HG02642 (cell line): ENCODE results near the gene ISOC2.
"Not testable (repeated sequence)": the region's sequence is repeated elsewhere in the genome, so short reads cannot be mapped to it uniquely, and the experiment has no call there.

Experiments
- ATAC-seq: cut with Tn5 transposase; IDR thresholded peaks from one replicate; pipeline ENCODE4 v1.9.1; 2021; ENCODE audit warnings: mild to moderate bottlenecking; ENCODE audit not compliant: unreplicated experiment, poor library complexity

The ISOC2 gene, protein sequence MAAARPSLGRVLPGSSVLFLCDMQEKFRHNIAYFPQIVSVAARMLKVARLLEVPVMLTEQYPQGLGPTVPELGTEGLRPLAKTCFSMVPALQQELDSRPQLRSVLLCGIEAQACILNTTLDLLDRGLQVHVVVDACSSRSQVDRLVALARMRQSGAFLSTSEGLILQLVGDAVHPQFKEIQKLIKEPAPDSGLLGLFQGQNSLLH

DNA sequence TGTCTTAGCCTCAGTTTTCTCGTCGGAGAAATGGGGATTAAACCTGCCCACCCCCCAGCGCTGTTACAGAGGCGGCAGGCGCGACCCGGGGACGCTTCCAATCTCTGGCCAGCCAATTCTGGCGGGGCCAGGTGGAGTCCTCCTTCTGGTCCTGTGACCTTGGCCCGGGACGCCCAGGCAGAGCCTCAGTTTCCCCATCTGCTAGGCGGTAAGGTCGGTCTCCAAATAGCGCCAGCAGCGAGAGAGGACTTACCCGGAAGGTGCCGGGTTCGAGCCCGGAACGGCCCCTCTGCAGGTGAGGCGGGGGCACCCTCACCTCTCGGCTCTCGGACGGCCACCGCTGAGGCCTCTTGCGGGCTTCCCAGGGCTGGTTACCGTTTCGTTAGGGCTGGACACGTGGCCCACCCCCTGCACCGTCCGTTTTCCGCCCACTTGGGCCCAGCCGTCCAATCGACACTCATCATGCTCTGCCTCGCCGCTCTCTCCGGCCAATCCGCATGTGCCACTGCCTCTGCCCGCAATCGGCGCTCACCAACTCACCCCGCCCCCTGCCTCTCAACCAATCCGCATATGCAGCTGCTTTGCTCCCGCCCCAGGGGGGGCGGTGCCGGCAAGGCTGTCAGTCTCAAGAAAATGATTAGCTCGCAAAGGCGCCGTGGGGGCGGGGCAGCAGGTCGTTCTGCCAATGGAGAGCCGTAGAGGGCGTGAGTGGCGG lies at the start of gene ISOC2:
Gene ISOC2 (minus strand): TSS at position 384 of the 715 bp plus-strand sequence. CDS start 5,156 bp downstream, outside the sequence.
- peak; percentile 95 for ATAC-seq

DNA sequence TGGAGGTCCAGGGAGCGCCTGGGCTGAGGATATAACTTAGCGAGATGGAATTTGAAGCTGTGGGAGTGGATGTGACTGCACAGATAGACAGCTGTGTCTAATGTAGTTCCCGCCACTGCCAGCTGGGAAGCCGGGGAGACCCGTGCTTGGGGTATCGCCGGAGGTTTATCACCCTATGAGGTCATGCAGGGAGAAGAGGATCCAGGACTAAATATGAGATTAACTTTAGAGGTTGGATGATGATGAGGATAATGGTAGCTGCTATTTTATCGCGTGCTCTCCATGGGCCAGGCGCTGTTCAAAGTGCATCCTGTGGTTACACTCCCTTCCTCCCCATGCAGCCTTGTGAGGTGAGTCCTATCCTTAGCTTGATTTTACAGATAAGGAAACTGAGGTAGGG lies 46.7 kb upstream of the ISOC2 start:
- ATAC-seq = no peak

DNA sequence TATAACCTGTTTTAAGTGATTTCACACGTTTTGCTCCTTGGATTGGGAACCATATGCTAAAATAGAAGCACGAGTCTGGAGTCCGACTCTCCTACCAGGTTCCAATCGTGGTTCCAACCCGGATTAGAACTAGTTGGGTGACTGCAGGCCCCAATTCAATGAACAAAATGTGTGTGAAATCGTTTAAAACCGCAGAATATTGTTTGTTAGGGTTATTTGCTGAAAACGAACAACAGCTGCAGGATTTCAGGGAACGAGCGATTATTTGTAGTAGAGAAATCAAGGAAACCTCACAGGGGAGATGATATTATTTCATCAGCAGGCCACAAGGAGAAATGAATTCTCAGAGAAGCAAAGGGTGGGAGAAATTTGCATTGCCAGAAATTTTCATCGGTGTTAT lies 43.5 kb upstream of the ISOC2 start:
- ATAC-seq = no peak

DNA sequence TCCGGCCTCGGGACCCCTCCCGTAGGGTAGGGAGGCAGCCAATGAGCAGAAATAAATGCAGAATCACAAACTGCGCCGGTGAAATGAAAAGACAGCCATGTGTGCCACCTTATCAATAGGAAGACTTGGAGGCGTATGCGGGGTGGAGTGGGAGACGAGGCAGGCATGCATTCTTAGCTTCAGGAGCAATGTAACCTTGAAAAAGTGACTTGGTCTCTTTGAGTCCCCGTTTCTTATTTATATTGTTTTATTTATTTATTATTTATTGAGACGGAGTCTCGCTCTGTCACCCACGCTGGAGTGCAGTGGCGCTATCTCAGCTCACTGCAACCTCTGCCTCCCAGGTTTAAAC lies 42.8 kb upstream of the ISOC2 start:
- no peak for ATAC-seq

DNA sequence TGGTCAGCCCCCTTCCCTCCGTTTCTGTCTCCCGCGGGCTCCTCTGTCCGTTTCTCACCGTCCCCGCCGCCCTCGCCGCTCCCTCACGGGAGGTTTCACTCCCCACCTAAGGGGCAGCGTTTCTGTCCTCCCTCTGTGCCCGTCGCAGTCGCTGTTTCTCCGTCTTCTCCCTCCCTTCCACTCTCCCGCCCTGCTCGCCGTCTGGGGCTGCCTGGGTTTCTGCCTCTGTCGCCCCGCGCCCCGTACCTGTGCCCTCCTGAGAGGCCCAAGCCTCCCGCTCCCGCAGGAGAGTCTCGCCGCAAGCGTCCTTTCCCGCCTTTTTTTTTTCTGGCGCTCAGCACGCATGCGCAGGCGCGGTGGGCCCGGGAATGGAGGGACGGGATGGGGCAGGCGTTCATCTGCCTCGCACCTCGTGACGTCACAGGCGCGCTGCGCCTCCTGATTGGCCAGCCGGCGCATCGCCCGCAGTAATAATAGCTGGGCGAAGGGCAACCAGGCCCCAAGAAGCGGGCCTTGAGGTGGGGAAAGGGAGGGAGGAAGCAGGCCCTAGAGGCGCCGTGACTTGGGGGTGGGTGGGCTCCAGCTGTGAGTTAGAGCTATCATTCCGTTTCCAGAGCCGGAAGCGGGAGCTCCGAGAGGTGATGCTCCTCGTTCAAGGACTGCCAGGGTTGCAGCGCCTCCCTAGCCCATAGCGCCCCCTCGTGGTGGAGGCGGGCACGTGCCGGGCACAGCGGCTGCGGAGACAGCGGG lies 42.2 kb upstream of the ISOC2 start:
- peak; percentile 89 for ATAC-seq

DNA sequence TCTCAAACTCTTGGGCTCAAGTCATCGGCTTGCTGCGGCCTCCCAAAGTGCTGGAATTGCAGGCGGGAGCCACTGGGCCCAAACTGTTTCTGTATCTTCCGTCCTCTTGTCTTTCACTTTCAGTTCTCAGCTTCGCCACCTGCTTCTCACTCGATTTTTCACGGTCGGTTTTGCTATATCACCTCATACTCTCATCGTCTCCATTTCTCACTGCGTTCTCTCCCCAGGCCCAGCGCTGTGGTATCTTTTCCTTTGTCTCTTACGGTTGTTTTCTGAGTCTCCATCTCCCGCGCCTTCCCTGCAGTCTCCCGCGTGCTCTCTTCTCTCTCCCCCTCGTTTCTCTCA lies 41.7 kb upstream of the ISOC2 start:
- no peak for ATAC-seq

DNA sequence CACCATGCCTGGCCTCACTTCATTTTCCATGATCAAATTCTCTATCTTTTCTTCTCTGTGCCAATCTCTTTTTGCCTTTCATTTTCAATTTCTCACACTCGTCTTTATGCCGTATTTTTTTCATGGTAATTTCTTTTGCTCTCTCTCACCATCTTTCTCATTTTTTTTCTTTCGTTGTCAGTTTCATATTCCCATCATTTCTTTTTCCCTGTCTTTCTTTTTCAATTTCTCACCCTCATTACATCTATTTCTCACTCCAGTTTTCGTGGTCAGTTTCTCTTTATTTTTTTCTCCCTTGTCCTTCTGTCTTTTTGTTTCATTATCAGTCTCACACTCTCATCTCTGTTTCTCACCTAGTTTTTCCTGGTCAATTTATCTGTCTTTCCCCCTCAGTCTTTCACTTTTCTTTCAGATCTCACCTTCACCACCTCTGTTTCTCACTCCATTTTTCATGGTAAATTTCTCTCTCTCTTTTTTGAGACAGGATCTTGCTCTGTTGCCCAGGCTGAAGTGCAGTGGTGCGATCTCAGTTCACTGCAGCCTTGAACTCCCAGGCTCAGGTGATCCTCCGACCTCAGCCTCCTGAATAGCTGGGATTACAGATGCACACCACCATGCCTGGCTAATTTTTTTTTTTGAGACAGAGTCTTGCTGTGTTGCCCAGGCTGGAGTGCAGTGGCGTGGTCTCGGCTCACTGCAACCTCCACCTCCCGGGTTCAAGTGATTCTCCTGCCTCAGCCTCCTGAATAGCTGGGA lies 40.9 kb upstream of the ISOC2 start:
- no peak for ATAC-seq

DNA sequence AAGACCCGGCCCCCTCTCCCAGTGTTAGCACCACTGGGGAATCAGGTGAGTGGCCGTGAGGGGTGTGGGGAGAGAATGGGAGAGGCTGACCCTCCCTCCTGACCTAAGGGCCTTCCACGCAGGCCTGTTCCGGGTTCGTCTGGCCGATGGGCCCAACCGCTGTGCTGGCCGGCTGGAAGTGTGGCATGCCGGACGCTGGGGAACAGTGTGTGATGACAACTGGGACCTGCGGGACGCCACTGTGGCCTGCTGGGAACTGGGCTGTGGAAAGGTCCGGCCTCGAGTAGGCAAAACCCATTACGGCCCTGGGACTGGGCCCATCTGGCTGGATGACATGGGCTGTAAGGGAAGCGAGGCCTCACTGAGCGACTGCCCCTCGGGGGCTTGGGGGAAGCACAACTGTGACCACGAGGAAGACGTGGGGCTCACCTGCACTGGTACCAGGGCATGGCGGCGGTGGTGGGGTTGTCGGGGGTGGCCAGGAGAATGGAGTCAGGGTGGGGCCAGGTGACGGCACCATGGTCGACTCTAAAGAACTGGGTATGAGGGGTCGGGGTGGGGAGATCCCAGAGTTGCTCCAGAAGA lies 39.0 kb upstream of the ISOC2 start:
- ATAC-seq = no peak

DNA sequence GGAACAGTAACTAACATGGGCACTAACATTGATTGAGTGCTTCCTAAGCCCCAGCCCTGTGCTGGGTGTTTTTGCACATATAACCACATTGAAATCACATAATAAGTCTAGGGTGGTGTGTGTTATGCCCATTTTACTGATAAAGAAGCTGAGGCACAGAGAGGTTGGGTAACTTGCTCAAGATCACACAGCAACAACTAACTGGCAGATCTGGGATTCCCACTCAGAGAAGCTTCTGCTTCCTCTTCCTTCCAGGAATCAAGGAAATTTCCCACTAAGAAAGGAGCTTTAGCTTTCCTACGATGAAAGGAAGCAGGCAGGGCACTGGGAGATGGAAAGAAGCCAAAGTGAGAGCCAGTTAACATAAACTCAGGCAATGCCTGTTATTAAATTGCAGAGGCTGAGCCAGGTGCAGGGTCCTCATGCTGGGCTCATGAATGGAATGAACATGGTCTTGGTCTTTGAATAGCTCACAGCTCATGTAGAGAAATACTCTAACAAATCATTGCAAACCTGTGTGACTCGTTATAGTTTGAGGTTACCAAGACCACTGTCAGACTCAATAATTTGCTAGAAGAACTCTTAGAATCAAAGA lies 36.9 kb upstream of the ISOC2 start:
- ATAC-seq = no peak

DNA sequence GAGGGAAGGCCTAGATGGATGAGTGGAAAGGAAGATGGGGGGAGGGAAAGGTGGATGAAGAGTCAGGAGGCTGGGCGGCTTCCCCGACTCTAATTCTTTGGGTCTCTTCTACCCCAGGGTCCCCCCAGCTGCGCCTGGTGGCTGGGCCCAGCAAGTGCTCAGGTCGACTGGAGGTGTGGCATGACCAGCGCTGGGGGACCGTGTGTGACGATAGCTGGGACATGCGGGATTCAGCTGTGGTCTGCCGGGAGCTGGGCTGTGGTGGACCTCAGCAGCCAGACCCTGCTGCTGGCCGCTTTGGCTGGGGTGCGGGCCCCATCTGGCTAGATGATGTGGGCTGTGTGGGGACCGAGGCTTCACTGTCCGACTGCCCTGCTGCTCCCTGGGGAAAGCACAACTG lies 36.3 kb upstream of the ISOC2 start:
- ATAC-seq = no peak

DNA sequence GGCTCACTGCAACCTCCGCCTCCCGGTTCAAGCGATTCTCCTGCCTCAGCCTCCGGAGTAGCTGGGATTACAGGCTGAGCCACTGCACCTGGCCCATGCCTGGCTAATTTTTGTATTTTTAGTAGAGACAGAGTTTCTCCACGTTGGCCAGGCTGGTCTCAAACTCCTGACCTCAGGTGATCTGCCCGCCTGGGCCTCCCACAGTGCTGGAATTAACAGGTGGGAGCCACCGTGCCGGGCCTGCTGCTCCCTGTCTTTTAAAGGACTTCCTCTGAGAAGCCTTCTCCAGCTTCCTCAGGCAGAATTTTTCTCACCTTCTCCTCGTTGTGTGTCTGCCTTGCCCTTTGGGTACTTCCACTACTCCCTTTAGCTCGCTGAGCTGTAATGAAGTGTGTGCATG lies 35.4 kb upstream of the ISOC2 start:
- ATAC-seq = not testable (repeated sequence)

DNA sequence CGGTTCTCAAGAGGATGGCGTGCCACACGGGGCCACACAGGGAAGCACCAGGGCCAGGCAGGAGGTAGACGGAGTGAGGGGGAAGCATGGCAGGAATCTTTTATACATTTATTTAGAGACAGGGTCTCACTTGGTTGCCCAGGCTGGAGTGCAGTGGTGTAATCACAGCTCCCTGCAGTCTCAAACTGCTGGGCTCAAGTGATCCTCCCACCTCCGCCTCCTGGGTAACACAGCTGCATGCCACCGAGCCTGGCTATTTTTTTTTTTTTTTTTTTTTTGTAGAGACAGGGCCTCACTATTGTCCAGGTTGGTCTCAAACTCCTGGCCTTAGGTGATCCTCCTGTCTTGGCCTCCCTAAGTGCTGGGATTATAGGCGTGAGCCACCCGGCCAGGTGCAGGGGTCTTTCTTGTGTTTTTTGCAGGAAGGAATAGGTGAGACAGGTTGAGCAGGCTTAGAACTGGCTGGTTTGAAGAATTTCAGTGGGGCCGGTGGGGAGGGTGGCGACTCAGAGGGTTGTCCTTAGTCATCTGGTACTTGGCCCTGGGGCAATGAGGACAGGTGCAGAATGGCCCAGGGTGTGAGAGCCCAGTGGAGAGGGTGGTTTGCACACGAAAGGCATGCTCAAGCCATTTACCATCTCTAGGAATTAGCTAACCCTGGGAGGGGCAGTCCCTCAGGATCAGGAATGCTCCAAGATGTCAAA lies 34.4 kb upstream of the ISOC2 start:
- ATAC-seq = no peak

DNA sequence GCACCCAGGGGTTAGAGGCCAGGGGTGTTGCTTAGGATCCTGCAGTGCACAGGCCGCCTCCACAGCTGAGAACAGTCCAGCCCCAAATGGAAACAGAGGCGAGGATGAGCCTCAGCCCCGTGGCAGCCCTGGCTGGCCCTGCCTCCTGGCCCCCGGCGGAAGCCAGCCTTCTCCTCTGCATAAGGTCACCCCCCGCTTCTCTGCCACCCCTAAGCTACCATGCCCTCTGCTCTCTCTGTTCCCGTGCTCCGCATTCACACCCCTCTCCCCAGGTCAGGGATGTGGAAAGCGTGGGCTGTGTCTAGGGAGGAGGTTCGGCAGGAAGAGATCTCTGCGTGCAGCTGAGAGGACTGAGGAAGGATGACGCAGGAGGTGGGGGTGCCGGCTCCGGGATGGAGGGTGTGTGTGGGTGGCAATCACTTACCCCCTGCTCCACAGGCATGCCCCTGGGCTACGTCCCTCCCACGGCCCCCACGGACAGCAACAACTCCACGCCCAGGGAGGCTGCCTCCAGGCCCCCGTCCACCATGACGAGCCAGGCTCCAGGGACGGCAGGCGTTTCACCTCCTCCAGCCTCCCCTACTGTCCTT lies 32.8 kb upstream of the ISOC2 start:
- no peak for ATAC-seq

DNA sequence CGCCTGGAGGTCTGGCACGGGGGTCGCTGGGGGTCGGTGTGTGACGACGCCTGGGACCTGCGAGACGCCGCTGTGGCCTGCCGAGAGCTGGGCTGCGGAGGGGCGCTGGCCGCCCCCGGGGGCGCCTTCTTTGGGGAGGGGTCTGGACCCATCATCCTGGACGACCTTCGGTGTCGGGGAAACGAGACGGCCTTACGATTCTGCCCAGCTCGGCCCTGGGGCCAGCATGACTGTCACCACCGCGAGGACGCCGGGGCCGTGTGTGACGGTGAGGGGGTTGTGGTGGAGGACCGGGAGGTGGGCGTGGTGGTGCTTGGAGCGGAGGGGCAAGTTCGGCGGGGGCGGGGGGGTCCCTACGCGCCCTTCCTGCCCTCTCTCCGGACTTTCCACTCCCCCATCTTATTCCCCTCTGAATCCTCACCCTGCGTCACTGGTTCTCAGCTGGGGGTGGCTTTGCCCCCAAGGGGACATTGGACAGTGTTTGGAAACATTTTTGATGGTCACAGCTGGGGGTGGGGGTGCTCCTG lies 32.3 kb upstream of the ISOC2 start:
- ATAC-seq = no peak

DNA sequence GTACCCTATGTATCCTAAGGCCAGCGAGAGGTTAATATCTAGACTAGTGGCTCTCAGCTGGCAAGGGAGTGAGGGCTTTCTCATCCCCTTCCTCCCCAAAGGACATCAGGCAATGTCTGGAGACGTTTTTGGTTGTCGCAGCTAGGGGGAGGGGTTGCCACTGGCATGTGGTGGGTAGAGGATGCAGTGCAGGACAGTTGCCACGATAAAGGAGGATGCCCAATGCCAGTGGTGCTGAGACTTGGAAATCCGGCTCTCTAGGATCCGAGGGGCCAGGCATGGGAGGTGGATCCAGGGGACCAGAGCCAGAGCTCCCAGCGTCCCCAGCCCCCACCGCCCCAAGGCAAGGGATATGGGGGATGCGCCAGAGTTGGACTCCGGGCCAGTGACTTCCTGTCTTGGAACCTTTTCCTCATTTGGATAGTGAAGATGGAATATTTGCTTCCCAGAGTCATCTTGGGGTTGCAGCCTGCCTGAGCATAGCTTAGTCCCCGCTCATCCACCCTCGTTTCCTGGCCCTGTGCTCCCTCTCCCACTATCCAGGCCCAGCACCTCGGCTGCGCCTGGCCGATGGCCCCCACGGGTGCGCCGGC lies 31.7 kb upstream of the ISOC2 start:
- ATAC-seq = no peak

DNA sequence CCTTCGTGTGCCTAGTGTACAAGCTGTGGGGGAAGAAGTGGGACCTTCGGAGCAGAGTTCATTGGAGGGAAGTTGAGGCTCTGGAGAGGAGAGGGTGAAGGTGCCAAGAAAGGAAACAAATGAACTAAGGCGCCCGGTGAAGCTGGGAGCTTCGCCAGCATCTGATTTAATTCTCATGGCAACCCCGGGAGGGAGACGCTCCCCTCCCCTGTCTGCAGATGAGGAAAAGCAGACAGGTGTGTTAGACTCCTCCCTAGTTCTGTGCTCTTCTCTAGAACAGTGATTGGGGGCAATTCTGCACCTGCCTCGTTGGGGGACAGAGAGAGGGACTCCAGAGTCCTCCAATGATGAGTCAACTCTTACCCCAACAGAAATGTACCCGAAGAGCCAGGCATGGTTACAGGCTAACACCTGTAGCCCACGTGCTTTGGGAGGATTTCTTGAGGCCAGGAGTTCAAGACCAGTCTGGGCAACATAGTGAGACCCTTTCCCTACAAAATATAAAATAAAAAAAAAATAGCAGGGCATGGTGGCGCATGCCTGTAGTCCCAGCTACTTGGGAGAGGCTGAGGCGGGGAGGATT lies 31.0 kb upstream of the ISOC2 start:
- ATAC-seq = no peak

DNA sequence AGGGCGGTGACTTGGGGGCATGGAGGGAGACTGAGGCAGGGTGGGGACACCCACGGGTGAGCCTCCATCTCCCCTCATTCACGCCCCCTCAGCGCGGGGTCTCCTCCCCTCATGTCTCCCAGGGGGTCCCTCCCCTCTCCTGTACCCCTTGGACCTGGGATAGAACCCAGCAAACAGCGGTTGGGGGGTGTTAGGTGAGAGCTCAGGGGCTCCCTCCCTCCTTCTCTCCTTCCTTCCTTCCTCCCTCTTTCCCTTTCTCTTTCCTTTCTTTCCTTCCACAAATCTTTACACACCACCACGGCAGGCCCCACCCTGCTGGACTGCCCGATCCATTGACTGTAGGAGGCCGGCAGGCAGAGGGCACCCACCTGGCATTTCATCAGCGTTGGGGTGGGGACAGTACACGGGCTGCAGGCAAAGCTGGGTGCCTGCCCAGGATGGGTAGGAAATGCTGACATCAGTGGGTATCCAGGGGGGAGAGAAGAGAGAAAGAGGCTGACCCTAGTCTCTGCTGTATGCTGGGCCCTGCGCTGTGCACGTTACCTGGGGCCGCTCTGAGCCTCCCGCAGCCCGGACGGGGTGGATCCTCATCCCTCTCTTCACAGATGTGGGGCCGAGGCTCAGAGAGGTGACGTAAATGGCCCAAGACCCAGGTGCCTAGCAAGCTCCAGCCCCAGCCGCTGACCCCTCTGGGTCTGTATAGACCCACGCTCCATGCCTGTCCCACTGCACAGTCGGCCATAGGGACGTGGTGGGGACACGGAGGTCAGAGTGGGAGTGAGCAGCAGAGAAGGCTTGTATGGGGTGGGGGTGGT lies 30.3 kb upstream of the ISOC2 start:
- no peak for ATAC-seq
